GM21786 (cell line): ENCODE data around the gene NDUFA11.

Experiments
- ATAC-seq: cut with Tn5 transposase; IDR thresholded peaks from one replicate; pipeline ENCODE4 v1.9.1; 2021; ENCODE audit not compliant: unreplicated experiment

Gene NDUFA11

GRCh38 chr19:5910638-5910907, 7.0 kb upstream of the NDUFA11 start:
- no peak for ATAC-seq

- ATAC-seq: no peak
These were observed 5.3 kb upstream of the NDUFA11 start for GRCh38 chr19:5908773-5909442.

GRCh38 chr19:5907241-5907640, 3.7 kb upstream of the NDUFA11 start:
- no peak for ATAC-seq

- no peak for ATAC-seq
These were observed 1.7 kb upstream of the NDUFA11 start for GRCh38 chr19:5905114-5905778.

GRCh38 chr19:5904352-5905113, 943 bp upstream of the NDUFA11 start, which contains the start of gene VMAC:
Gene VMAC, plus strand, starts transcription at chr19:5904872. Its CDS starts 19 bp downstream, at chr19:5904891.
- peak; percentile 78 for ATAC-seq

- no peak for ATAC-seq
These were observed 450 bp downstream of the NDUFA11 start for GRCh38 chr19:5903056-5903623.

- ATAC-seq: no peak
These were observed 2.6 kb downstream of the NDUFA11 start for GRCh38 chr19:5900976-5901375.

GRCh38 chr19:5899728-5900526, 3.7 kb downstream of the NDUFA11 start:
- no peak for ATAC-seq

- no peak for ATAC-seq
These were observed 6.2 kb downstream of the NDUFA11 start for GRCh38 chr19:5897189-5897969.

GRCh38 chr19:5896365-5897076, 7.1 kb downstream of the NDUFA11 start:
- no peak for ATAC-seq

- no peak for ATAC-seq
These were observed 7.7 kb downstream of the NDUFA11 start for GRCh38 chr19:5895890-5896289.

- no peak for ATAC-seq
These were observed 8.2 kb downstream of the NDUFA11 start for GRCh38 chr19:5895409-5895808.

- no peak for ATAC-seq
These were observed 8.8 kb downstream of the NDUFA11 start for GRCh38 chr19:5894704-5895349.

- no peak for ATAC-seq
These were observed 9.5 kb downstream of the NDUFA11 start for GRCh38 chr19:5893907-5894703.

- no peak for ATAC-seq
These were observed 10.2 kb downstream of the NDUFA11 start for GRCh38 chr19:5893296-5893903.

- ATAC-seq: no peak
These were observed 10.8 kb downstream of the NDUFA11 start for GRCh38 chr19:5892772-5893275.

- ATAC-seq: no peak
These were observed 11.4 kb downstream of the NDUFA11 start for GRCh38 chr19:5891938-5892771.
